Gastroesophageal sphincter (tissue), 4 donors: Measurements from ENCODE around the gene CCSER1. TPM values are rescaled to one million over a fixed set of nuclear protein-coding genes. Genes with fewer than 3 reads are reported as not detected.
"Not testable (repeated sequence)": the region's sequence is repeated elsewhere in the genome, so short reads cannot be mapped to it uniquely, and the experiment has no call there.

Experiments used
- ATAC-seq: fragments of 150-250 bp; one replicate; pipeline ENCODE4 v1.9.1; 2016; ENCODE audit warnings: mild to moderate bottlenecking, moderate library complexity
- H3K27ac ChIP-seq, 4 donors: fragments of 200-600 bp; sonication (generic) in 3 of 4; 1 replicate in 3 of 4; 2 replicates in 1 of 4; pipeline ENCODE4 v1.5.1; 2016 to 2019
- H3K27me3 ChIP-seq: fragments of 200-600 bp; sonication (generic); one replicate; pipeline ENCODE4 v1.5.1; 2019
- H3K36me3 ChIP-seq, 2 donors: fragments of 200-600 bp; sonication (generic); one replicate each; pipeline ENCODE4 v1.5.1; 2019; ENCODE audit warnings: control low read depth in 1 of 2
- H3K4me1 ChIP-seq, 3 donors: fragments of 200-600 bp; sonication (generic); 1 replicate in 2 of 3; 2 replicates in 1 of 3; pipeline ENCODE4 v1.5.1; 2016 to 2019; ENCODE audit warnings: control low read depth in 2 of 3
- H3K4me3 ChIP-seq, 2 donors: fragments of 200-600 bp; sonication (generic); one replicate each; pipeline ENCODE4 v1.5.1; 2019; ENCODE audit warnings: mild to moderate bottlenecking in 1 of 2, moderate library complexity in 1 of 2
- H3K9me3 ChIP-seq, 3 donors: fragments of 200-600 bp; sonication (generic); one replicate each; pipeline ENCODE4 v1.5.1; 2017 to 2019; ENCODE audit warnings: control low read depth in 2 of 3
- EP300 ChIP-seq: sonication (generic); formaldehyde crosslinking; IDR thresholded peaks from one replicate; pipeline ENCODE4 v1.6.1; 2017; ENCODE audit warnings: antibody characterized with exemption, mild to moderate bottlenecking
- POLR2A ChIP-seq, 2 donors: fragments of 450-650 bp; IDR thresholded peaks; one replicate each; pipeline ENCODE4 v1.6.1; 2017; ENCODE audit warnings: antibody characterized with exemption in 2 of 2, mild to moderate bottlenecking in 2 of 2, moderate library complexity in 1 of 2
- POLR2AphosphoS5 ChIP-seq: sonication (generic); formaldehyde crosslinking; IDR thresholded peaks from one replicate; pipeline ENCODE4 v1.6.1; 2017; ENCODE audit warnings: antibody characterized with exemption
- WGBS, 2 donors: methylation state at CpG; one replicate each; pipeline ENCODE4 v1.1.5; 2018; ENCODE audit warnings: low coverage in 1 of 2; 5-methylcytosine and 5-hydroxymethylcytosine counted together
- total RNA-seq, 4 donors: library from RNA; depleted of rRNA; stranded (reverse); fragments of >200 nt; gene quantifications; one replicate each; pipeline ENCODE4 v1.1.0, GENCODE V29; 2016
- TF ChIP-seq, protein P1 (sequence below), 4 experiments: fragments of 200-600 bp in 2 of 4; fragments of 450-650 bp in 2 of 4; sonication (generic) in 1 of 4; IDR thresholded peaks; one replicate each; pipeline ENCODE4 v1.5.1; 2017 to 2019; ENCODE audit warnings: antibody characterized with exemption in 4 of 4, mild to moderate bottlenecking in 2 of 4, moderate library complexity in 2 of 4

The CCSER1 gene
- total RNA-seq, 4 donors from 2014 or later = 2.4 to 9.3 (median 4.6) TPM

DNA sequence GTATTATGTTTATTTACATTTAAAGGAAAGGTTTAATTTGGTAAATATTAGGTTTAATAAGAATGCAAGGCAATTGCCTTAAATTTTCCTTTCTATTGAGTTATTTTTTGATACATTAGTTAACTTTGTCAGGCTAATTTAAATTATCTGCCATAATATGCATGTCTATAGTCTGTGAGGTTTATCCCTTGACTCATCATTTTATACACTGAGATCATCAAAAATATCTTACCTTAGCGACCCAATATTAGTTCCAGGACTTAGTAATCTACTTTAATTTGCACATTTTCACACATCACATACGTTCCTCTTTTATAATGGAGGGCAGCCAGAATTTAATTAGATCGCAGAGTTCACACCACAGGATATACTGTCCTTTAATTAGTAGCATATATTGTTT, 1177.1 kb downstream of the CCSER1 start:
- H3K27me3 ChIP-seq = no peaks in the 10 kb centered on the region
- H3K36me3 ChIP-seq = no peaks in the 10 kb centered on the region
- no peaks in the 10 kb centered on the region for H3K4me1 ChIP-seq
- no peaks in the 10 kb centered on the region for H3K9me3 ChIP-seq
- no peak for ATAC-seq
- no peak for TF ChIP-seq EP300
- no peak for TF ChIP-seq POLR2AphosphoS5
- TF ChIP-seq, protein P1, sequence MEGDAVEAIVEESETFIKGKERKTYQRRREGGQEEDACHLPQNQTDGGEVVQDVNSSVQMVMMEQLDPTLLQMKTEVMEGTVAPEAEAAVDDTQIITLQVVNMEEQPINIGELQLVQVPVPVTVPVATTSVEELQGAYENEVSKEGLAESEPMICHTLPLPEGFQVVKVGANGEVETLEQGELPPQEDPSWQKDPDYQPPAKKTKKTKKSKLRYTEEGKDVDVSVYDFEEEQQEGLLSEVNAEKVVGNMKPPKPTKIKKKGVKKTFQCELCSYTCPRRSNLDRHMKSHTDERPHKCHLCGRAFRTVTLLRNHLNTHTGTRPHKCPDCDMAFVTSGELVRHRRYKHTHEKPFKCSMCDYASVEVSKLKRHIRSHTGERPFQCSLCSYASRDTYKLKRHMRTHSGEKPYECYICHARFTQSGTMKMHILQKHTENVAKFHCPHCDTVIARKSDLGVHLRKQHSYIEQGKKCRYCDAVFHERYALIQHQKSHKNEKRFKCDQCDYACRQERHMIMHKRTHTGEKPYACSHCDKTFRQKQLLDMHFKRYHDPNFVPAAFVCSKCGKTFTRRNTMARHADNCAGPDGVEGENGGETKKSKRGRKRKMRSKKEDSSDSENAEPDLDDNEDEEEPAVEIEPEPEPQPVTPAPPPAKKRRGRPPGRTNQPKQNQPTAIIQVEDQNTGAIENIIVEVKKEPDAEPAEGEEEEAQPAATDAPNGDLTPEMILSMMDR (IDR thresholded peaks at IDR 0.05) = no peak
- no peak for TF ChIP-seq POLR2A (IDR thresholded peaks at IDR 0.05)
- WGBS, 2 donors = 81 to 90% methylated on average over 3 of the region's 3 CpGs
- no peak overlapping the region for H3K4me3 ChIP-seq
- no peak overlapping the region for H3K27ac ChIP-seq

DNA sequence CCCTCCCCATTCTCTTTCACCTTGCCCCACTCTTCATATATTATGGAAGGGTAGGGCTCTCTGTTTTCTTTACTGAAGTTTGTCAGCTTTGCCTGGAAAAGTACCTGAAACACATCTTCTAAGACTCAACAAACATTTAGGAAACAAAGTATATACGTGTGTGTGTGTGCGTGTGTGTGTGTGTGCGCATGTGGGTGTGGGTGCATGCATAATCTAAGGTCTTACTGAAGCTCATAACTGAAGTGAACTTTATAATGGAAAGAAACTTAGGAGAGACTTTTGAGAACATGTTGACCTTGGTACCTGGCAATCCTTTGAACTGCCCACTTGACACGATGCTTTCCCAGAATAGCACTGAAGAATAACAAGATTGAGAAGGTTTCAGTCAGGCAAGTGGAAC, 1190.2 kb downstream of the CCSER1 start:
- no peaks in the 10 kb centered on the region for H3K4me1 ChIP-seq
- no peaks in the 10 kb centered on the region for H3K36me3 ChIP-seq
- H3K4me3 ChIP-seq = no peak overlapping the region
- no peaks in the 10 kb centered on the region for H3K9me3 ChIP-seq
- 100% methylated on average over 1 of the region's 4 CpGs for WGBS, 2 donors
- H3K27me3 ChIP-seq = no peaks in the 10 kb centered on the region
- no peak for TF ChIP-seq EP300
- no peak for TF ChIP-seq POLR2A (IDR thresholded peaks at IDR 0.05)
- TF ChIP-seq, protein P1 (IDR thresholded peaks at IDR 0.05) = no peak
- no peak for TF ChIP-seq POLR2AphosphoS5
- no peak for ATAC-seq
- no peak overlapping the region for H3K27ac ChIP-seq

DNA sequence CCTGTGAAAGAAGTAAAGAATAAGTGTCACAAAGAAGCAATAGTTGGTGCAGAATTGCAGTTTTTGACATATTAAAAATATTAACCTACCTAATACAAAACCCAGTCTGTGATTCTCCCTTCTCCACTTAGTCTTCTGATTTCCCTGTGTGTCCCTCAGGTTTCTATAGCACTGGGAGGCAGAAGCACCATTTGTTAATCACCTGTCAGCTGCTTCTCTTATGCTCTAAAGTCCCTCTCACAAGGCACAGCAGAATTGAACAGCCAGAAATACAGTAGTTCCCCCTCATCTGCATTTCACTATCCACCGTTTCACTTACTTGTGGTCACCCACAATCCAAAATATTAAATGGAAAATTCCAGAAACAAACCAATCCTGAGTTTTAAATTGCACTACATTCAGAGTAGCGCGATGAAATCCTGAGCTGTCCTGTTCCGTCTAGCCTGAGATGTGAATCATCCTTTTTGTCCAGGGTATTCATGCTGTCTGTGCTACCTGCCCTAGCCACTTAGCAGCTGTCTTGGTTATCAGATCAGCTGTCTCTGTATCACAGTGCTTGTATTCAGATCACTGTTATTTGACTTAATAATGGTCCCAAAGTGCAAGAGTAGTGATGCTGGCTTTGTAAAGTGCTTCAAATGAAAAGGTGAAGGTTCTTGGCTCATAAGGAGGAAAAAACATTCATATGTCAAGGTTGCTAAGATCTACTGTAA, 1192.5 kb downstream of the CCSER1 start:
- H3K27ac ChIP-seq = no peak overlapping the region
- WGBS, 2 donors = 81 to 90% methylated on average over 4 of the region's 4 CpGs

DNA sequence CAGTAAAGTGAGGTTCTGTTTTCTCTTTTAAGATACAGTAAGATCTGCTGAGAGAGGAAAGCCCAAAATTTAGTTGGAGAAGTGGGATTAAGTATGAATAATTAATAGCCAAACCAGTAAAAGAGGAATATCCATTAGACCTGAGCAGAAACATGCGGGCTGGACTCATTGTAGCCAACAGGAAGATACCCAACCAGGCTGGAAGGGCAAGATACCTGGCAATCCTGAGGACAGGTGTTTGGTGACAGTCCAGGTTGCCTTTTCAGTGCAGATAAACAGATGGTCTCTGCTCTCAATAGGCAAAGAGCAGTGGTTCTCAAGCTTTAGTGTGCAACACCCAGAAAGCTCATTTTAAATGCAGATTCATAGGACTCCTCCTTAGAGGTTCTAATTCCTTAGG, 1195.8 kb downstream of the CCSER1 start:
- H3K27ac ChIP-seq = no peak overlapping the region
- TF ChIP-seq POLR2AphosphoS5 = no peak
- TF ChIP-seq, protein P1 (IDR thresholded peaks at IDR 0.05) = no peak
- TF ChIP-seq EP300 = no peak
- no peak for TF ChIP-seq POLR2A (IDR thresholded peaks at IDR 0.05)
- H3K4me3 ChIP-seq = no peak overlapping the region
- 88 to 100% methylated on average over 1 of the region's 1 CpG for WGBS, 2 donors
- ATAC-seq = no peak
- no peaks in the 10 kb centered on the region for H3K36me3 ChIP-seq
- peaks cover 0 to 11% (median 1%) of the 10 kb centered on the region in 3 donors for H3K9me3 ChIP-seq
- no peaks in the 10 kb centered on the region for H3K27me3 ChIP-seq
- H3K4me1 ChIP-seq = no peaks in the 10 kb centered on the region

More for the DNA sequence above, 1192.5 kb downstream of the CCSER1 start:
- H3K36me3 ChIP-seq = no peaks in the 10 kb centered on the region
- H3K4me1 ChIP-seq = no peaks in the 10 kb centered on the region
- H3K27me3 ChIP-seq = no peaks in the 10 kb centered on the region
- no peaks in the 10 kb centered on the region for H3K9me3 ChIP-seq
- no peak overlapping the region for H3K4me3 ChIP-seq
- no peak for ATAC-seq
- TF ChIP-seq POLR2A (IDR thresholded peaks at IDR 0.05) = no peak
- TF ChIP-seq EP300 = no peak
- no peak for TF ChIP-seq POLR2AphosphoS5
- TF ChIP-seq, protein P1 (IDR thresholded peaks at IDR 0.05) = no peak

DNA sequence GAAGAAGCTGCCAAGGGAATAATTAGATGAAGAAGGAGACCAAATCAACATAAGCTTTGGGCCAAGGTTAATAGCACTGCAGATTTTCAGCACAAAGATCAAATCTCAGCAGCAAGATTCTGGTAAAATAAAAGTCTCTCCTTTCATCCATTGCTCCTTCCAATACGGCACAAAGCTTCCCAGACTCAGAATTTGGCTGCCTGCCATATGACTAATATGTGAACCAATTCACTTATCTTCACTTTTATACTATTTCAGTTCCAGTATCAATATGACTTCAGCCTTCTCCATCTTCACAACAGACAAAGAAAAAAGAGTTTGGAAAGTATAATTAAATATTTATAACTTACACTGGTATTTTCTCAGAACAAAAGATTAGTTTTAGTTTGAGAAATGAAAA, 1198.3 kb downstream of the CCSER1 start:
- no peak overlapping the region for H3K27ac ChIP-seq
- no peaks in the 10 kb centered on the region for H3K4me1 ChIP-seq
- TF ChIP-seq POLR2AphosphoS5 (no peak), POLR2A (IDR thresholded peaks at IDR 0.05) (no peak), EP300 (no peak)
- TF ChIP-seq, protein P1 (IDR thresholded peaks at IDR 0.05) = no peak
- no peaks in the 10 kb centered on the region for H3K36me3 ChIP-seq
- ATAC-seq = no peak
- H3K9me3 ChIP-seq = peaks cover 0 to 11% (median 1%) of the 10 kb centered on the region in 3 donors
- no peaks in the 10 kb centered on the region for H3K27me3 ChIP-seq
- 0 to 15% methylated on average over 1 of the region's 1 CpG for WGBS, 2 donors
- H3K4me3 ChIP-seq = no peak overlapping the region

DNA sequence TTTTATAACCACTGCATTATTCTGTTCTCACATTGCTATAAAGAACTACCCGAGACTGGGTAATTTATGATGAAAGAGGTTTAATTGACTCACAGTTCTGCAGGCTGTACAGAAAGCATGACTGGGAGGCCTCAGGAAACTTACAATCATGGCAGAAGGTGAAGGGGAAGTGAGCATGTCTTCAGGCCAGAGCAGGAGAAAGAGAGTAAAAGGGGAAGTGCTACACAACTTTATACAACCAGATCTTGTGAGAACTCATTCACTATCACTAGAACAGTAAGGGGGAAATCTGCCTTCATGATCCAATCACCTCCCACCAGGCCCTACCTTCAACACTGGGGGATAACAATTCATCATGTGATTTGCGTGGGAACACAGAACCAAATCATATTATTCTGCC, 1199.0 kb downstream of the CCSER1 start:
- 88 to 100% methylated on average over 1 to 2 of the region's 2 CpGs for WGBS, 2 donors
- H3K27ac ChIP-seq, H3K4me3 ChIP-seq, H3K36me3 ChIP-seq, ATAC-seq, H3K4me1 ChIP-seq, H3K27me3 ChIP-seq: not testable (repeated sequence)
- peaks cover 0 to 11% (median 1%) of the 10 kb centered on the region in 3 donors for H3K9me3 ChIP-seq
